ENCODE results near the gene DNAJB13.

DNA sequence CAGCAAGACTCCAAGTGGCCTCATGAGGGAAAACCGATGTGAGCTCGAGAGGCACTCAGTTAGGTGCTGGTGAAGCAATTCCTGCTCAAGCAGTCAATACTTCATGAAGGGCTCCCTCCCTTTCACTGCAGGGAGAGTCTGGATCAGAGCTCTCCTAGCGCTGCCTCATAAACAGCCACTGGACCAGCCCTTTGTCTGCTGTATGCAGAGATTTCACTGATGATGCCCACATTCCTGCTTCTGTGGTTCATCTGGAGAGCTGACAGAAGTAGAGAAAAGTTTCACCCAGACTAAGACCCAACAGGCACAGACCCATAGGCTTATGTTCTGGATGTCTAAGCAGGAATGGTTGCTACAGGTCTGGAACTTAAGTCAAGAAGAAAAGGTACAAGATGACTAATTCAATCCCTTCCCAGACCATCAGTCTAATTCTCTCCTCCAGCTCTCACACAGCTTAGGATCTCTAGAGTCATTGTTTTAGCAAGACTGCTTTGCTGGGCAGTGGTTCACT, 27.8 kb downstream of the DNAJB13 start:
- TF ChIP-seq, protein P1, sequence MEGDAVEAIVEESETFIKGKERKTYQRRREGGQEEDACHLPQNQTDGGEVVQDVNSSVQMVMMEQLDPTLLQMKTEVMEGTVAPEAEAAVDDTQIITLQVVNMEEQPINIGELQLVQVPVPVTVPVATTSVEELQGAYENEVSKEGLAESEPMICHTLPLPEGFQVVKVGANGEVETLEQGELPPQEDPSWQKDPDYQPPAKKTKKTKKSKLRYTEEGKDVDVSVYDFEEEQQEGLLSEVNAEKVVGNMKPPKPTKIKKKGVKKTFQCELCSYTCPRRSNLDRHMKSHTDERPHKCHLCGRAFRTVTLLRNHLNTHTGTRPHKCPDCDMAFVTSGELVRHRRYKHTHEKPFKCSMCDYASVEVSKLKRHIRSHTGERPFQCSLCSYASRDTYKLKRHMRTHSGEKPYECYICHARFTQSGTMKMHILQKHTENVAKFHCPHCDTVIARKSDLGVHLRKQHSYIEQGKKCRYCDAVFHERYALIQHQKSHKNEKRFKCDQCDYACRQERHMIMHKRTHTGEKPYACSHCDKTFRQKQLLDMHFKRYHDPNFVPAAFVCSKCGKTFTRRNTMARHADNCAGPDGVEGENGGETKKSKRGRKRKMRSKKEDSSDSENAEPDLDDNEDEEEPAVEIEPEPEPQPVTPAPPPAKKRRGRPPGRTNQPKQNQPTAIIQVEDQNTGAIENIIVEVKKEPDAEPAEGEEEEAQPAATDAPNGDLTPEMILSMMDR (IDR thresholded peaks at IDR 0.05; ENCODE audit: low read depth, low read length, poor library complexity, severe bottlenecking) = no peak
- TF ChIP-seq EZH2phosphoT487 (IDR thresholded peaks at IDR 0.05; ENCODE audit: borderline replicate concordance, low read length) = no peak

Data from DOHH2 (cell line).